ENCODE results near the gene CSNK2B. TPM values are rescaled to one million over a fixed set of nuclear protein-coding genes. Genes with fewer than 3 reads are reported as not detected.

The CSNK2B gene
- total RNA-seq, 2 experiments from 2014 or later: 230 to 245 TPM

DNA sequence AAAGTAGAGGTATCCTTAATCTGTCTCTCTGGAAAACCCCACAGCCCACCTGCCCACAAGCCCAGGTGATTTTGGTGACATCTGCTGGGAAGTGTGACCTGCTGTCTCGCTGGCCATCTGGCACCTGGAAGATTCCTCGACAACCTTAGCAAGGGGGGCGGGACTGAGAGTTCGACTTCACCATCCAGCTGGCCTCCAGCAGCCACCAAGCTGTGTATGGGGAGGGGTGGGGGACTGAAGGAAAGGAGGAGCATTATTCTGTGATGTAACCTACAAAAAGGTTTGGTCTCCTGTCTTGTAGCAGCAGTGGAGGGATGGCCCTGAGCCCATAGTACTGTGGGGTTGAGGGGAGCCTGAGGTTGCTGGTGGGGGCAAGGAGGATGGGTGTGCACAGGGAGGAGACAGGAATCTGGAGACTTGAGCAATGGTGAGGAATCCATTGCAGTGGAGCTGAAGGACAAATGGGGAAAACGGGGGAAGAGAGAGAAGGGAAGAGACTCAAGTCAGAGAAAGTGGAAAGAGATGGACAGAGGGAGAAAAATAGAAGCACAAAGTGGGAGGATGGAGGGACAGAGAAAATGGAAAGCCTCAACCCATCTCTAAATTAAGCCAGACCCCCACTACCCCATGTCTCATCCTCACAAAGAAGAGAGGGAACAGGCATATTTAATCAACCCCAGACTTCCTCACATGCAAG lies 44.8 kb downstream of the CSNK2B start:
- no peaks in the 10 kb centered on the region for H3K79me2 ChIP-seq (ENCODE audit: insufficient read depth, low read depth, low read length)
- ChIA-PET CTCF (ENCODE audit: unreplicated experiment) (interaction anchor here (0.6 kb wide), 1 partner anchor 112 kb away, joined by 3 read pairs; no protein-coding TSS in a partner anchor), POLR2A (interaction anchor here (1.0 kb wide), 1 partner anchor 116 kb away, joined by 3 read pairs; the partner anchor contains the start of gene HSPA1B)
- TF ChIP-seq, protein P1, sequence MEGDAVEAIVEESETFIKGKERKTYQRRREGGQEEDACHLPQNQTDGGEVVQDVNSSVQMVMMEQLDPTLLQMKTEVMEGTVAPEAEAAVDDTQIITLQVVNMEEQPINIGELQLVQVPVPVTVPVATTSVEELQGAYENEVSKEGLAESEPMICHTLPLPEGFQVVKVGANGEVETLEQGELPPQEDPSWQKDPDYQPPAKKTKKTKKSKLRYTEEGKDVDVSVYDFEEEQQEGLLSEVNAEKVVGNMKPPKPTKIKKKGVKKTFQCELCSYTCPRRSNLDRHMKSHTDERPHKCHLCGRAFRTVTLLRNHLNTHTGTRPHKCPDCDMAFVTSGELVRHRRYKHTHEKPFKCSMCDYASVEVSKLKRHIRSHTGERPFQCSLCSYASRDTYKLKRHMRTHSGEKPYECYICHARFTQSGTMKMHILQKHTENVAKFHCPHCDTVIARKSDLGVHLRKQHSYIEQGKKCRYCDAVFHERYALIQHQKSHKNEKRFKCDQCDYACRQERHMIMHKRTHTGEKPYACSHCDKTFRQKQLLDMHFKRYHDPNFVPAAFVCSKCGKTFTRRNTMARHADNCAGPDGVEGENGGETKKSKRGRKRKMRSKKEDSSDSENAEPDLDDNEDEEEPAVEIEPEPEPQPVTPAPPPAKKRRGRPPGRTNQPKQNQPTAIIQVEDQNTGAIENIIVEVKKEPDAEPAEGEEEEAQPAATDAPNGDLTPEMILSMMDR (conservative IDR thresholded peaks at IDR 0.05; ENCODE audit: low read length): no peak
- no peak for TF ChIP-seq EZH2phosphoT487 (IDR thresholded peaks at IDR 0.05; ENCODE audit: borderline replicate concordance, low read depth, low read length)
- H3K27ac ChIP-seq (ENCODE audit: low read depth, low read length, poor library complexity, severe bottlenecking): no peak overlapping the region
- DNase-seq (ENCODE audit: low spot score): no peak
- no TSS peak for BruUV-seq (replicated peaks)
- no peaks in the 10 kb centered on the region for H3K36me3 ChIP-seq (ENCODE audit: insufficient read depth, low read length)
- no peak overlapping the region for H2AFZ ChIP-seq (ENCODE audit: low read length)
- H3K4me3 ChIP-seq (ENCODE audit: low read depth, low read length, poor library complexity, severe bottlenecking): no peak overlapping the region
- no peaks in the 10 kb centered on the region for H4K20me1 ChIP-seq (ENCODE audit: insufficient read depth, low read length)
- H3K4me1 ChIP-seq (ENCODE audit: insufficient read depth, low read length, poor library complexity, severe bottlenecking): peaks cover 10% of the 10 kb centered on the region
- H3K9me2 ChIP-seq (ENCODE audit: insufficient read depth, low read length): no peaks in the 10 kb centered on the region
- H3K9me3 ChIP-seq (ENCODE audit: low read length): no peaks in the 10 kb centered on the region
- H3K4me2 ChIP-seq (ENCODE audit: low read length): no peak overlapping the region
- intact Hi-C loops (cut with micrococcal nuclease; ENCODE audit: unreplicated experiment): no loop called here

DNA sequence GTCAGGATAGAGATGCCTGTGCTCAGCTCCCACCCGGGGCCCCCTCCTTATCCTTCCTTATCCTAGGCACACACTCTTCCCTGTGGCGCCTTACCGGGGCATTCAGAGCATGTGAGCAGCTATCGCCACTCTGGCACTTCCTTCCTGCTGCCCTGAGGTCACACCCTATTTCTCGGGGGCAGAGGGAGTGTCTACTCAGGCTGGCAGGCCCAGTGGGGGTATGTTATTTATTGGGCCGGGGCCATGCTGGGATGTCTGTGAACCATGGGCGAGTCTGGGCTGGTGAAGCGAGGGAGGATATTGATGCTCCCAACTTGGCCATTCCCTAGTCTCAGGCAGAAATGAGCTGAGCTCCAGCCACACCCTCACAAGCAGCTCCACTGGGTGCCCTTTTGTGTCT lies 45.4 kb downstream of the CSNK2B start:
- BruUV-seq (replicated peaks): no TSS peak
- POLR2A ChIA-PET: interaction anchor here (0.6 to 1.0 kb wide), 2 partner anchors 116 to 152 kb away, joined by 3 read pairs; partner anchors contain the start of gene HSPA1B
- TF ChIP-seq EZH2phosphoT487 (IDR thresholded peaks at IDR 0.05; ENCODE audit: borderline replicate concordance, low read depth, low read length): no peak
- TF ChIP-seq, protein P1 (conservative IDR thresholded peaks at IDR 0.05; ENCODE audit: low read length): no peak

DNA sequence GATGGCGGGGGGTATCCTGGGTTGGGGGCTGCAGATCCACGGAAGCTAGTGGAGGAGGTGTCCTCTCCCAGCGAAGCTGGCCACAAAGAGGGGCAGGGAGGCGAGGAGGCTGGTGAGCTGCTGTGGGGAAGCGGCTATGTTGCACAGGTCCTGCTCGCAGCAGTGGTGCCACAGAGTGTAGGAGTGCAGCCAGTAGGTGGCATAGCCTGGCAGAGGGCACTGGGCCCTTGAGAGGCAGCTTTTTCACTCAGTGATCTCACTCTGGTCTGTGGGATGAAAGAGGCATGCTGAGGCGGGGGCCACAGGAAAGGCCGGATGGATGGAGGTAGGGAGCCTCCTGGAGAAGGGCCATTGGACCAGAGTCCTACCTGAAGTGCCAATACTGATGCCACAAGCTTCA lies 46.4 kb downstream of the CSNK2B start:
- ChIA-PET POLR2A (no interaction called here), CTCF (ENCODE audit: unreplicated experiment) (interaction anchor here (1.0 kb wide), 1 partner anchor 46 kb away, joined by 3 read pairs; no protein-coding TSS in a partner anchor)
- DNase-seq (ENCODE audit: low spot score): no peak
- H3K4me1 ChIP-seq (ENCODE audit: insufficient read depth, low read length, poor library complexity, severe bottlenecking): peaks cover 10% of the 10 kb centered on the region
- no peaks in the 10 kb centered on the region for H3K9me3 ChIP-seq (ENCODE audit: low read length)
- H3K79me2 ChIP-seq (ENCODE audit: insufficient read depth, low read depth, low read length): no peaks in the 10 kb centered on the region
- no peak overlapping the region for H2AFZ ChIP-seq (ENCODE audit: low read length)
- no TSS peak for BruUV-seq (replicated peaks)
- no peaks in the 10 kb centered on the region for H4K20me1 ChIP-seq (ENCODE audit: insufficient read depth, low read length)
- intact Hi-C loops (cut with micrococcal nuclease; ENCODE audit: unreplicated experiment): no loop called here
- no peaks in the 10 kb centered on the region for H3K9me2 ChIP-seq (ENCODE audit: insufficient read depth, low read length)
- no peak overlapping the region for H3K4me2 ChIP-seq (ENCODE audit: low read length)
- TF ChIP-seq, protein P1 (conservative IDR thresholded peaks at IDR 0.05; ENCODE audit: low read length): peak; percentile 30; the same call in 1 of the 2 replicates
- no peak for TF ChIP-seq EZH2phosphoT487 (IDR thresholded peaks at IDR 0.05; ENCODE audit: borderline replicate concordance, low read depth, low read length)
- no peaks in the 10 kb centered on the region for H3K36me3 ChIP-seq (ENCODE audit: insufficient read depth, low read length)
- H3K27ac ChIP-seq (ENCODE audit: low read depth, low read length, poor library complexity, severe bottlenecking): no peak overlapping the region
- H3K4me3 ChIP-seq (ENCODE audit: low read depth, low read length, poor library complexity, severe bottlenecking): no peak overlapping the region

More for the DNA sequence above, 45.4 kb downstream of the CSNK2B start:
- Histone ChIP-seq H3K4me1 (ENCODE audit: insufficient read depth, low read length, poor library complexity, severe bottlenecking) (peaks cover 10% of the 10 kb centered on the region), H3K9me3 (ENCODE audit: low read length) (no peaks in the 10 kb centered on the region), H3K4me3 (ENCODE audit: low read depth, low read length, poor library complexity, severe bottlenecking) (no peak overlapping the region), H3K9me2 (ENCODE audit: insufficient read depth, low read length) (no peaks in the 10 kb centered on the region), H3K4me2 (ENCODE audit: low read length) (no peak overlapping the region), H3K27ac (ENCODE audit: low read depth, low read length, poor library complexity, severe bottlenecking) (no peak overlapping the region), H4K20me1 (ENCODE audit: insufficient read depth, low read length) (no peaks in the 10 kb centered on the region), H2AFZ (ENCODE audit: low read length) (no peak overlapping the region), H3K36me3 (ENCODE audit: insufficient read depth, low read length) (no peaks in the 10 kb centered on the region), H3K79me2 (ENCODE audit: insufficient read depth, low read depth, low read length) (no peaks in the 10 kb centered on the region)
- CTCF ChIA-PET (ENCODE audit: unreplicated experiment): interaction anchor here (0.6 to 1.0 kb wide), 3 partner anchors 47 to 355 kb away, joined by 3 to 5 read pairs (median 3); no protein-coding TSS in a partner anchor
- DNase-seq (ENCODE audit: low spot score): no peak
- intact Hi-C loops (cut with micrococcal nuclease; ENCODE audit: unreplicated experiment): no loop called here
